Colonic mucosa (tissue), 4 donors: ENCODE measurements around the gene EYA2. TPM values are rescaled to one million over a fixed set of nuclear protein-coding genes. Genes with fewer than 3 reads are reported as not detected.
"Not testable (repeated sequence)": the region's sequence is repeated elsewhere in the genome, so short reads cannot be mapped to it uniquely, and the experiment has no call there.

Experiments
- DNase-seq: peaks from one replicate; pipeline ENCODE4 v3.0.0-alpha.2; 2020
- H3K27ac ChIP-seq: fragments of 200-600 bp; one replicate; pipeline ENCODE4 v1.8.0; 2021
- H3K27me3 ChIP-seq: fragments of 200-600 bp; one replicate; pipeline ENCODE4 v1.8.0; 2021
- H3K36me3 ChIP-seq: fragments of 200-600 bp; one replicate; pipeline ENCODE4 v1.8.0; 2021
- H3K4me1 ChIP-seq: fragments of 200-600 bp; one replicate; pipeline ENCODE4 v1.8.0; 2021; ENCODE audit warnings: mild to moderate bottlenecking
- H3K4me3 ChIP-seq: fragments of 200-600 bp; one replicate; pipeline ENCODE4 v1.8.0; 2021
- H3K9ac ChIP-seq, 2 donors: one replicate each; pipeline ENCODE4 v1.7.0; 2013; ENCODE audit warnings: control low read depth in 2 of 2, low read depth in 2 of 2, low read length in 2 of 2
- H3K9me3 ChIP-seq: fragments of 200-600 bp; one replicate; pipeline ENCODE4 v1.8.0; 2021
- intact Hi-C: fragments of 100-400 bp; cut with DNase I; formaldehyde crosslinking; loops from one replicate; pipeline ENCODE4 v1.14.1; 2022
- total RNA-seq, 2 donors: library from RNA; stranded (reverse); fragmentation: NEBNext Ultra II Directional in 1 of 2; extraction: Animal tissue kit (Norgen Biotek cat#: 25700) in 1 of 2; gene quantifications; one replicate each; pipeline ENCODE4 v1.2.1, GENCODE V29; 2021
- TF ChIP-seq, protein P1 (sequence below): fragments of 200-600 bp; IDR thresholded peaks from one replicate; pipeline ENCODE4 v1.8.0; 2022; ENCODE audit warnings: antibody characterized with exemption, mild to moderate bottlenecking
- donor health status: healthy.
- donor health status: DM: no; HTN: no; CAD: no.
- donor health status: DM: no; HTN: no; CAD: no.

EYA2 gene
- total RNA-seq, 2 donors from 2014 or later: 8.9 to 16.8 TPM

DNA sequence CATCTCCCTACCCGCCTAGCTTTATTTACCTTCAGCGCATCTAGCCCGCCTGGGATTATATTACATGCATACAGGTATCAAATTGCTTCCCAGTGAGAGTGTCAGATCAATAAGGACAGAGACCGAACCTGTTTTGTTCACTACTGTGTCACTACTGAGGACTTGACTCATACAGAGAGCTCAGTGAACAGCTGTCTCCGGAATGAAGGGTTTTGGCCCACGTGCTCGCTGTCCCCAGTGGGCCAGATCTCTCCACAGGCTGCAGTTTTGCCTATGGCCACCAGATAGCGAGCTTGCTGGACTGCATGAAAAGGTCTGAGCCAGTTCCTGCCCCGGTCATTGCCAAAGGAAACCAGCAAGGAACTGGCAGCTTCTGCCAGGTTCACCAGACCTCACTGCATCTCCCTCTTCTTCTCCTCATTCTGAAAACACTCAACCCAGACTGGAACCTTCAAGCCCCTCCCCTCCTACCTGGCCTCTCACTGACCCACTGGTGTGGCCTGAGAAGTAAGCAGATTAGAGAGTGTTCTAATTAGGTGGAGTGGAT lies 311.0 kb downstream of the EYA2 start:
- peak; percentile 27 for DNase-seq
- Histone ChIP-seq H3K9ac (no peak overlapping the region), H3K27me3 (no peaks in the 10 kb centered on the region), H3K4me1 (no peaks in the 10 kb centered on the region), H3K4me3 (no peak overlapping the region), H3K36me3 (peaks cover 2% of the 10 kb centered on the region), H3K27ac (no peak overlapping the region), H3K9me3 (no peaks in the 10 kb centered on the region)
- TF ChIP-seq, protein P1, sequence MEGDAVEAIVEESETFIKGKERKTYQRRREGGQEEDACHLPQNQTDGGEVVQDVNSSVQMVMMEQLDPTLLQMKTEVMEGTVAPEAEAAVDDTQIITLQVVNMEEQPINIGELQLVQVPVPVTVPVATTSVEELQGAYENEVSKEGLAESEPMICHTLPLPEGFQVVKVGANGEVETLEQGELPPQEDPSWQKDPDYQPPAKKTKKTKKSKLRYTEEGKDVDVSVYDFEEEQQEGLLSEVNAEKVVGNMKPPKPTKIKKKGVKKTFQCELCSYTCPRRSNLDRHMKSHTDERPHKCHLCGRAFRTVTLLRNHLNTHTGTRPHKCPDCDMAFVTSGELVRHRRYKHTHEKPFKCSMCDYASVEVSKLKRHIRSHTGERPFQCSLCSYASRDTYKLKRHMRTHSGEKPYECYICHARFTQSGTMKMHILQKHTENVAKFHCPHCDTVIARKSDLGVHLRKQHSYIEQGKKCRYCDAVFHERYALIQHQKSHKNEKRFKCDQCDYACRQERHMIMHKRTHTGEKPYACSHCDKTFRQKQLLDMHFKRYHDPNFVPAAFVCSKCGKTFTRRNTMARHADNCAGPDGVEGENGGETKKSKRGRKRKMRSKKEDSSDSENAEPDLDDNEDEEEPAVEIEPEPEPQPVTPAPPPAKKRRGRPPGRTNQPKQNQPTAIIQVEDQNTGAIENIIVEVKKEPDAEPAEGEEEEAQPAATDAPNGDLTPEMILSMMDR: peak; percentile 99
- intact Hi-C loops: loop anchor here (5.0 kb wide), 2 partner anchors 177 to 417 kb away; no protein-coding TSS in a partner anchor

GRCh38 chr20:47206552-47206951 lies 311.9 kb downstream of the EYA2 start:
- H3K9me3 ChIP-seq, H3K27me3 ChIP-seq, DNase-seq, H3K9ac ChIP-seq, H3K4me3 ChIP-seq, H3K27ac ChIP-seq, H3K4me1 ChIP-seq: not testable (repeated sequence)
- intact Hi-C loops: loop anchor here (5.0 kb wide), 2 partner anchors 176 to 416 kb away; no protein-coding TSS in a partner anchor
- H3K36me3 ChIP-seq: peaks cover 10% of the 10 kb centered on the region

DNA sequence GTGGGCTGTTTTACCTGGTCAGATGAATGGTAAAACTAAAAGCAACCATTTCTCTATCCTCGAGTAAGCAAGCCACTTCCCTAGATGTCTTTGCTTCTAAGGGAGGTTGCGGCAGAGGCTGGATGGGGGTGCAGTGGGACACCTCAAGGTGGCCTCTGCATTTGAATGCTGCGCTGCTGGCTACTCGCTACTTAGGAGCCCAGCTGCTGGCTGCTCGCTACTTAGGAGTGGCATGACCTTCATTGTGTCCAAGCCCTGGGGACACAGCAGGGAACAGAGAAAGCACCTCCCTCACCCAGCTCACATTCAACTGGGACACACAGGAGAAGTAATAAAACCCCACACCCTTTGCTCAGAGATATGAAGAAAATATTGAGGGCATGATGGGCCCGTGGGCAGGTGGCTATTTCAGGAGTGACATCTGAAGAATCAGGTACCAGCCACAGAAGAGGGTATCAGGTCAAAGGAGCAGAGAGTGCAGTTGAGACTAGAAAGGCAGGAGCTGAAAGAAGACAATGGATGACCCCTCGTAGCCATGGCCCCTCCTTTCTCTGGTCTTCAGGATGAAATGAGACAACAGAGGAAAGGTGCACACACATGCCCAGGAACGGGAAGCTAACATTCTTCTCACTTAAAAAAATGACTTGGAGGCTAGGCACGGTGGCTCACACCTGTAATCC lies 312.5 kb downstream of the EYA2 start:
- TF ChIP-seq, protein P1: no peak
- intact Hi-C loops: loop anchor here (5.0 kb wide), 2 partner anchors 175 to 415 kb away; no protein-coding TSS in a partner anchor
- DNase-seq: no peak

GRCh38 chr20:47208534-47209174 lies 314.0 kb downstream of the EYA2 start:
- intact Hi-C loops: loop anchor here (5.0 kb wide), 2 partner anchors 174 to 414 kb away; no protein-coding TSS in a partner anchor
- H3K36me3 ChIP-seq: peaks cover 10% of the 10 kb centered on the region
- TF ChIP-seq, protein P1: no peak

More for the DNA sequence above, 312.5 kb downstream of the EYA2 start:
- Histone ChIP-seq H3K9ac (no peak overlapping the region), H3K4me1 (no peaks in the 10 kb centered on the region), H3K9me3 (no peaks in the 10 kb centered on the region), H3K27ac (no peak overlapping the region), H3K36me3 (peaks cover 10% of the 10 kb centered on the region), H3K4me3 (no peak overlapping the region), H3K27me3 (no peaks in the 10 kb centered on the region)

DNA sequence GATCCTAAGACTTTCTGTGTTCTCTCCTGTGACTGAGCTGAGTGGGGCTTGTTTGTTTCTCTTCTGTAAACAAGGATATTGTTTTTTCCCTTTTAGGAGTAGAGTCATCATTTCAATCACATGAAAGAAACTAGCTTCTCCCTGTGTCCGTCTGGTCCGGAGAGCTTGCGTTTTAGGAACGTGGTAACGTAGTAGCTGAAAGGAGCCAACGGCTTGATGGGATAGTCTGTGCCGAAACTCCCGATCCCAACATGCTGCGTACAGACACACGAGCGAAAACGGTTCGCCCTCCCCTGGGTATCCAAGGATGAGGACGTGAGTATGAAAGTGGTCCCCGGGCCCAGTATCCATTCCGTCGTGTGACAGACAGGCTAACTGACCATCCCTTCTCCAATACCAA lies 315.3 kb downstream of the EYA2 start:
- Histone ChIP-seq H3K27me3 (no peaks in the 10 kb centered on the region), H3K27ac (no peak overlapping the region), H3K9me3 (no peaks in the 10 kb centered on the region), H3K36me3 (peaks cover 15% of the 10 kb centered on the region), H3K4me1 (no peaks in the 10 kb centered on the region), H3K4me3 (no peak overlapping the region), H3K9ac (no peak overlapping the region)
- intact Hi-C loops: loop anchor here (5.0 kb wide), 2 partner anchors 172 to 412 kb away; no protein-coding TSS in a partner anchor
- TF ChIP-seq, protein P1: no peak
- no peak for DNase-seq

More at GRCh38 chr20:47208534-47209174, 314.0 kb downstream of the EYA2 start:
- Histone ChIP-seq H3K4me1 (no peaks in the 10 kb centered on the region), H3K27me3 (no peaks in the 10 kb centered on the region), H3K4me3 (no peak overlapping the region), H3K9me3 (no peaks in the 10 kb centered on the region), H3K9ac (no peak overlapping the region), H3K27ac (no peak overlapping the region)
- DNase-seq: no peak
